ENCODE results near the gene CLK2. TPM values are rescaled to one million over a fixed set of nuclear protein-coding genes. Genes with fewer than 3 reads are reported as not detected.

Gene CLK2
- total and polyA plus RNA-seq, 9 of the 15 experiments (the other 6 are each of a cell fraction or from before 2014, with no cell fraction given), result 13.5 to 81.4 (median 39.6) TPM

GRCh38 chr1:155250633-155251449, 22.5 kb downstream of the CLK2 start (continued):
- TF ChIP-seq REST (IDR thresholded peaks at IDR 0.05; ENCODE audit: borderline replicate concordance) (peak; percentile 92), REST (CRISPR knock-in tag; IDR thresholded peaks at IDR 0.05; ENCODE audit: low read depth) (0 out of 2 replicates have a peak, but pooled peaks have one; percentile 41), CTCF (IDR thresholded peaks at IDR 0.05 in 2 of 3, conservative IDR thresholded peaks at IDR 0.05 in 1 of 3; ENCODE audit: insufficient read depth in 2 of 3, low read depth in 1 of 3, low read length in 3 of 3) (peak; percentile 100), GTF2B (IDR thresholded peaks at IDR 0.05; ENCODE audit: extremely low read depth, insufficient read length) (no peak), ZNF24 (IDR thresholded peaks at IDR 0.05) (peak; percentile 64; the same call in 1 of the 2 replicates), DACH1 (IDR thresholded peaks at IDR 0.05; ENCODE audit: partially characterized antibody) (peak; percentile 17), RREB1 (CRISPR knock-in tag; IDR thresholded peaks at IDR 0.05) (no peak), XRCC5 (IDR thresholded peaks at IDR 0.05; ENCODE audit: low read depth, low read length) (peak; percentile 96)
